ENCODE results near the gene PSME1. TPM values are rescaled to one million over a fixed set of nuclear protein-coding genes. Genes with fewer than 3 reads are reported as not detected.

PSME1 gene
- total and polyA plus RNA-seq, 3 experiments from 2014 or later: 343 to 1,041 (median 347) TPM

- H3K4me3 ChIP-seq (ENCODE audit: low read length): peak within 1 kb of the TSS; percentile 99
- CTCF ChIA-PET: interaction anchor here (0.8 to 4.4 kb wide), 23 partner anchors 8 to 327 kb away, joined by 3 to 34 read pairs (median 6); partner anchors contain the start of genes CHMP4A, CIDEB, EMC9 and IPO4
- peak; percentile 97 to 100 (median 99) for DNase-seq
- H3K27me3 ChIP-seq (ENCODE audit: insufficient read depth, low read length, poor library complexity, severe bottlenecking): no peaks in the 10 kb centered on the region
- Mint-ChIP-seq H3K27ac (peak within 1 kb of the TSS; percentile 98 to 100 (median 99)), H3K36me3 (peaks cover 5 to 54% (median 19%) of the 10 kb centered on the region in 3 donors), H3K4me3 (peak within 1 kb of the TSS; percentile 96 to 100 (median 98)), H3K9me3 (no peaks in the 10 kb centered on the region), H3K27me3 (peaks cover 0 to 5% of the 10 kb centered on the region in 2 donors), H3K4me1 (peaks cover 30 to 37% (median 36%) of the 10 kb centered on the region in 3 donors)
- no peaks in the 10 kb centered on the region for H3K9me3 ChIP-seq (ENCODE audit: low read length)
- H3K36me3 ChIP-seq (ENCODE audit: insufficient read depth, low read length): peaks cover 27% of the 10 kb centered on the region
- H3K27ac ChIP-seq (ENCODE audit: low read depth, low read length): peak within 1 kb of the TSS; percentile 98
- H3K4me1 ChIP-seq (ENCODE audit: insufficient read depth, low read length): peaks cover 28% of the 10 kb centered on the region
- POLR2A ChIA-PET: interaction anchor here (0.7 to 4.6 kb wide), 22 partner anchors 11 to 794 kb away, joined by 3 to 58 read pairs (median 6); partner anchors contain the start of genes CHMP4A, DHRS1, DHRS4 and EMC9
Observed at GRCh38 chr14:24114532-24115421, 21.2 kb upstream of the PSME1 start, which contains the start of the genes DCAF11 and NRL. DCAF11 (plus strand) TSS chr14:24114777; CDS start chr14:24115595, 818 bp downstream. NRL (minus strand) TSS chr14:24114949; CDS start chr14:24082848, 32,101 bp downstream.

- H3K27ac ChIP-seq (ENCODE audit: low read depth, low read length): peak overlapping the region; percentile 98
- POLR2A ChIA-PET: interaction anchor here (0.9 to 4.6 kb wide), 19 partner anchors 10 to 795 kb away, joined by 3 to 58 read pairs (median 10); partner anchors contain the start of genes CHMP4A, DHRS1, DHRS4 and EMC9
- H3K36me3 ChIP-seq (ENCODE audit: insufficient read depth, low read length): peaks cover 32% of the 10 kb centered on the region
- DNase-seq: no peak
- CTCF ChIA-PET: interaction anchor here (1.0 to 4.4 kb wide), 19 partner anchors 9 to 326 kb away, joined by 3 to 34 read pairs (median 8); partner anchors contain the start of genes CHMP4A, CIDEB, EMC9 and IPO4
- H3K9me3 ChIP-seq (ENCODE audit: low read length): no peaks in the 10 kb centered on the region
- peak overlapping the region; percentile 93 for H3K4me3 ChIP-seq (ENCODE audit: low read length)
- peaks cover 5 to 58% (median 19%) of the 10 kb centered on the region in 3 donors for H3K36me3 Mint-ChIP-seq
- peaks cover 30 to 37% (median 35%) of the 10 kb centered on the region in 3 donors for H3K4me1 Mint-ChIP-seq
- H3K9me3 Mint-ChIP-seq: no peaks in the 10 kb centered on the region
- peak overlapping the region; percentile 96 to 100 (median 98) for H3K4me3 Mint-ChIP-seq
- H3K27me3 Mint-ChIP-seq: peaks cover 0 to 5% of the 10 kb centered on the region in 2 donors
- H3K27ac Mint-ChIP-seq: peak overlapping the region; percentile 98 to 100 (median 99)
- peaks cover 28% of the 10 kb centered on the region for H3K4me1 ChIP-seq (ENCODE audit: insufficient read depth, low read length)
- H3K27me3 ChIP-seq (ENCODE audit: insufficient read depth, low read length, poor library complexity, severe bottlenecking): no peaks in the 10 kb centered on the region
Observed at GRCh38 chr14:24115422-24116127, 20.4 kb upstream of the PSME1 start.

- Mint-ChIP-seq H3K4me3 (peak overlapping the region; percentile 96 to 100 (median 98)), H3K27me3 (peaks cover 0 to 5% of the 10 kb centered on the region in 2 donors), H3K36me3 (peaks cover 5 to 65% (median 19%) of the 10 kb centered on the region in 3 donors), H3K4me1 (peaks cover 30 to 37% (median 33%) of the 10 kb centered on the region in 3 donors), H3K9me3 (no peaks in the 10 kb centered on the region), H3K27ac (peak overlapping the region; percentile 79 to 100 (median 99))
- Histone ChIP-seq H3K27me3 (ENCODE audit: insufficient read depth, low read length, poor library complexity, severe bottlenecking) (no peaks in the 10 kb centered on the region), H3K27ac (ENCODE audit: low read depth, low read length) (peak overlapping the region; percentile 98), H3K9me3 (ENCODE audit: low read length) (no peaks in the 10 kb centered on the region), H3K36me3 (ENCODE audit: insufficient read depth, low read length) (peaks cover 39% of the 10 kb centered on the region), H3K4me1 (ENCODE audit: insufficient read depth, low read length) (peaks cover 28% of the 10 kb centered on the region), H3K4me3 (ENCODE audit: low read length) (peak overlapping the region; percentile 93)
- DNase-seq: no peak
- ChIA-PET POLR2A (interaction anchor here (1.1 to 4.6 kb wide), 6 partner anchors 16 to 163 kb away, joined by 3 to 58 read pairs (median 21); partner anchors contain the start of genes DHRS4, EMC9, PCK2 and PSME1), CTCF (interaction anchor here (1.0 to 4.4 kb wide), 12 partner anchors 7 to 192 kb away, joined by 3 to 34 read pairs (median 10); partner anchors contain the start of genes CHMP4A, CIDEB, EMC9 and IPO4)
Observed at GRCh38 chr14:24116128-24116814, 19.7 kb upstream of the PSME1 start.

- Mint-ChIP-seq H3K27me3 (peaks cover 0 to 5% of the 10 kb centered on the region in 2 donors), H3K9me3 (no peaks in the 10 kb centered on the region), H3K4me1 (peaks cover 30 to 37% (median 33%) of the 10 kb centered on the region in 3 donors), H3K36me3 (peaks cover 5 to 70% (median 22%) of the 10 kb centered on the region in 3 donors), H3K27ac (peak overlapping the region in 1 of 8 donors; percentile 36), H3K4me3 (peak overlapping the region in 1 of 7 donors; percentile 49)
- ChIA-PET POLR2A (interaction anchor here (1.1 to 4.6 kb wide), 2 partner anchors 15 to 20 kb away, joined by 4 to 58 read pairs; partner anchors contain the start of gene PSME1), CTCF (interaction anchor here (1.2 to 4.4 kb wide), 7 partner anchors 8 to 44 kb away, joined by 4 to 34 read pairs (median 9); partner anchors contain the start of genes EMC9, IRF9, PSME1 and PSME2)
- H3K36me3 ChIP-seq (ENCODE audit: insufficient read depth, low read length): peaks cover 45% of the 10 kb centered on the region
- H3K27me3 ChIP-seq (ENCODE audit: insufficient read depth, low read length, poor library complexity, severe bottlenecking): no peaks in the 10 kb centered on the region
- peaks cover 28% of the 10 kb centered on the region for H3K4me1 ChIP-seq (ENCODE audit: insufficient read depth, low read length)
- H3K4me3 ChIP-seq (ENCODE audit: low read length): no peak overlapping the region
- no peak overlapping the region for H3K27ac ChIP-seq (ENCODE audit: low read depth, low read length)
- no peaks in the 10 kb centered on the region for H3K9me3 ChIP-seq (ENCODE audit: low read length)
- DNase-seq: no peak
Observed at GRCh38 chr14:24117179-24117578, 18.8 kb upstream of the PSME1 start.

- Histone ChIP-seq H3K4me1 (ENCODE audit: insufficient read depth, low read length) (peaks cover 24% of the 10 kb centered on the region), H3K27ac (ENCODE audit: low read depth, low read length) (no peak overlapping the region), H3K27me3 (ENCODE audit: insufficient read depth, low read length, poor library complexity, severe bottlenecking) (no peaks in the 10 kb centered on the region), H3K9me3 (ENCODE audit: low read length) (no peaks in the 10 kb centered on the region), H3K4me3 (ENCODE audit: low read length) (no peak overlapping the region), H3K36me3 (ENCODE audit: insufficient read depth, low read length) (peaks cover 61% of the 10 kb centered on the region)
- ChIA-PET CTCF (interaction anchor here (1.3 to 2.4 kb wide), 3 partner anchors 27 to 214 kb away, joined by 3 to 13 read pairs (median 4); partner anchors contain the start of genes IRF9, PSME2 and RNF31), POLR2A (no interaction called here)
- peaks cover 0 to 4% of the 10 kb centered on the region in 2 donors for H3K27me3 Mint-ChIP-seq
- H3K4me3 Mint-ChIP-seq: peak overlapping the region in 1 of 7 donors; percentile 44
- H3K27ac Mint-ChIP-seq: peak overlapping the region in 1 of 8 donors; percentile 46
- no peaks in the 10 kb centered on the region for H3K9me3 Mint-ChIP-seq
- H3K4me1 Mint-ChIP-seq: peaks cover 27 to 37% (median 29%) of the 10 kb centered on the region in 3 donors
- peaks cover 5 to 84% (median 25%) of the 10 kb centered on the region in 3 donors for H3K36me3 Mint-ChIP-seq
- no peak for DNase-seq
Observed at GRCh38 chr14:24119691-24120090, 16.3 kb upstream of the PSME1 start.

GRCh38 chr14:24121210-24121609 lies 14.8 kb upstream of the PSME1 start:
- Mint-ChIP-seq H3K4me3 (no peak overlapping the region), H3K9me3 (no peaks in the 10 kb centered on the region), H3K27ac (no peak overlapping the region), H3K27me3 (no peaks in the 10 kb centered on the region), H3K36me3 (peaks cover 5 to 78% (median 27%) of the 10 kb centered on the region in 3 donors), H3K4me1 (peaks cover 14 to 23% (median 17%) of the 10 kb centered on the region in 3 donors)
- no peaks in the 10 kb centered on the region for H3K27me3 ChIP-seq (ENCODE audit: insufficient read depth, low read length, poor library complexity, severe bottlenecking)
- peaks cover 61% of the 10 kb centered on the region for H3K36me3 ChIP-seq (ENCODE audit: insufficient read depth, low read length)
- peaks cover 14% of the 10 kb centered on the region for H3K4me1 ChIP-seq (ENCODE audit: insufficient read depth, low read length)
- CTCF ChIA-PET: no interaction called here
- POLR2A ChIA-PET: no interaction called here
- no peak overlapping the region for H3K27ac ChIP-seq (ENCODE audit: low read depth, low read length)
- H3K9me3 ChIP-seq (ENCODE audit: low read length): no peaks in the 10 kb centered on the region
- DNase-seq: no peak
- no peak overlapping the region for H3K4me3 ChIP-seq (ENCODE audit: low read length)
